NOMO-1 treated with dmso at 0.1 percent for 144 hours (cell line): ENCODE measurements around the gene ADRM1.

Experiments
- DNase-seq: peaks from one replicate; lab custom pipeline; 2025; ENCODE audit not compliant: unreplicated experiment; lab: John Stamatoyannopoulos, UW

ADRM1 gene

DNA sequence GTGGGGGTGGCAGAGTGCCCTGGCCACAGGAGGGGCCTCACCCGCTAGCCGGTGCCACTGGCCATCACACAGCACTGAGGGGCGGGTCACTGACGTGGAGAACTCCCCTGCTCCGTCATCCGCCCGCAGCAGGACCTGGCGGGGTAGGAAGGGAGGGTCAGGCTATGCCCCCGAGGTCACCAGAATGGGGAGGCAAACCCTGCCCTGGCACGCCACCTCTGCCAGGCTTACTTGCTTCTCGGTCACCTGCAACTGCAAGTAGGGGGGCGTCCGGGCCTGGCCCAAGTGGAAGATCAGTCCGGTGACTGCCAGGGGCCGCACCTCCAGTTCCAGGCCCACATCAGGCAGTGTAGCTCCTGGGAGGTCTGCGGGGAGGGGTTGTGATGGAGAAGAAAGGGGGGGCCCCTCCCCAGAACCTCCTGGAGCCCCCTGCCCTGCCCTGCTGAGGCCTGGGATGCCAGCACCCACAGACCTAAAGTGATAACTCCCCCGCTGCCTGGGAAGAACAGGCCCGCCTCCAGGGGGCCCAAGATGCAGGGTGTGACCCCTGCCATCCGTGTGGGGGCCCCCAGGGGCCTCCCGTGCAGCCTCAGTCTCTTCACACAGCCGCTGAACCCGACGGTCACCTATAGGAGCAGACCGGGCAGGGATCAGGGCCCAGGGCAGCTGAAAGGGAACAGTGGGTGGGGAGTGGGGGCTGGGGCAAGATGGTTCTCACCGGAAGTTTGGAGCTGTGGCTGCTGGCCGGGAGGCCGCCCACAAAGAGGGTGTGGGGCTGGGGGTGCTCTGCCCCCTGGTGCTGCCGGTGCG is 7.4 kb downstream of the ADRM1 start:
- no peak for DNase-seq

DNA sequence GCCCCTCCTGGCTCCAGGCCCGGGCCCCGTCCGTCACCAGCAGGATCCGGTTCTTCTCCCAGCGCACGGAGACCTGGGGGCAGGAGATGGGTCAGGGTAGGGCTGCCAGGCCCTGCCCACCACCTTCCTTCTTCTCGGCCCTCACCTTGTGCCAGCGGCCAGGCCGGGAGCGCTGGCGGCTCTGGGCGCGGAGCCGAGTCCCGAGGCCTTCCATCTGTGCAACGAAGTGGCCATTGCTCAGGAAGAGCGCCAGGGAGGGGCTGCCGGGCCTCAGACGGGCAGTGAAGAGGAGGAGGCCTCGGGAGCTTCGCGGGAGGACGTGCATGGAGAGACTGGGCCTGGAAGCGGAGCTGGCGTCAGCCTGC is 7.9 kb downstream of the ADRM1 start:
- no peak for DNase-seq

DNA sequence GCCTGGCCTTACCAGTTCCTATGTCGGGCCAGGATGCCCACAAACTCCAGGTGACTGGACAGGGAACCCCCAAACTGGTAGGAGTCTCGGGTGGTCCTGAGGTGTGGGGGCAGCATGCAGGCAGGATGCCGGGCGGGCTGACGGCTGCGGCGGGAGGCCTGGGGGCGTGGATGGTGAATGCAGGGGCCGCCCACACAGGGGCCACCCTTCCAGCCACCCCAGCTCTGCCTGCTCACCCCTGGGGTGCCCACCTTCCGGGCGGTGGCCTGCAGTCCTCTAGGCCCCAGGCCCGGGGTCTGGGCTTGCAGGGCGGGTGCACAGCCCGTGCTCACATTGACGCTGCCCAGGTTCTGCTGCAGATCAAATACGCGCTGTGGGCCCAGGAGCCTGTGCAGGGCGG is 8.4 kb downstream of the ADRM1 start:
- no peak for DNase-seq

DNA sequence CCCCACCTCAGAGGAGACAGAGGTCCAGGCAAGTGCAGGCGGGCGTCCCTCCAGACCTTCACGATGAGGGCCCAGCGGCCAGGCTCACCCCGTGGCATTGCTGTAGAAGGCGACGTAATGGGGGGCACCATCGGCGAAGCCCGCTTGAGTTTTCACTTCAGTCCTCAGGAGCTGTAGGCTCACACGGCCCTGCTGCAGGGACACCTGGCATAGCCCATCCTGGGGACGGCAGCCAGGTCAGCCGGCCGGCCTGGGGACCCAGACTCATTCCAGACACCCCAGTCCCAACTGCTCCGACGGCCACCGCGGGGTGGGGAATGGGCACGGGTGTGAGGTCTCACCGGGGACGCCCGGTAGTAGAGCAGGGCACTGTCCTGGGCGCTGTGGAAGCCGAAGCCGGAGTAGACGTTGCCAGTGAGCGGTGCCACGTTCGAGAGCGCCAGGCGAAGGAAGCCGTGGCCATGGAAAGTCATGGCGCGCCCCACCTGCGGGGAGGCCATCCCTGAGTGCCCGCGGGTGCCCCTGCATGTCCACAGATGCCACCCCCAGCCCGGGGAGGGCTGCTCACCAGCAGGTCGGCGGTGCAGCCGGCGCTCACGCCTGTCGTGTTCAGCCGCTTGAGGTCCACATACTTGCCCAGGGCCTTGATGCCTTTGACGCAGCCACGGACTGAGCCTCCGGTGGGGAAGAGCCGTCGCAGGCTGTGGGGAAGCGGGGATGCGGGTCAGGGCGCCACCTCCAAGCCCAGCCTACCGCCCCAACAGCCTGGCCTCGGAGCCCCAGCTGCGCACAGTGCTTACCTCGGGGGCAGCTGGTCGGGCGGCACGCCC is 9.2 kb downstream of the ADRM1 start:
- no peak for DNase-seq

DNA sequence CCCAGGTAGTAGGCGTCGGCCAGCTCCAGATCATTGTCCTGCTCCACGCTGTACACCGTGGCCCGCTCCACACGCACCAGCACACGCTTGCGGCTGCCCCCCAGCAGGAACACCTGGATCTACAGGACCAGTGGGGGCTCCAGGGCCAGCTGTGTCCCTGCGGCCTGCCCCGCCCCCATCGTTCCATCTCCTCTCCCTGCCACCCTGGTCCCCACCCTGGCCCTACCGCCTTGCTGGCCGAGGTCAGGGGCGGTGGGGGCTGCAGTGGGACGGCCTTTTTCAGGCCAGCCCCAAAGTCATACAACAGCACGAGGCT is 9.8 kb downstream of the ADRM1 start:
- DNase-seq = no peak

DNA sequence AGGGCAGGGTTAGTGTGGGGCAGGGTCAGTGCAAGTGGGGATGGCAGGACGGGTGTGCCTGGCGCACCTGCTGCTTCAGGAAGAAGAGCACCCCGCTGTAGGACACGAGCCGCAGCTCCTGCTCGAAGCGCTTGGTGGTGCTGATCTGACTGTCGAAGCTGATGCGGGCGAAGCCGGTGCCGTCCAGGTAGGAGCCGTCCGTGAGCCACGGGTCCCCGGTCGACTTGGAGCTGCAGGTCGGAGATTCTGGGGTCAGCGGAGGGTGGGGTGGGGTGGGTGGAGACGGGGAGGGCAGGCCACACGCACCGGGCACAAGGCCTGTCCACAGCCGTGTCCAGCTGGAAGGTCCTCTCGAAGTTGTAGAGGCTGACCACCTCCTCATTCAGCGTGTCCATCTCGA is 10.2 kb downstream of the ADRM1 start:
- no peak for DNase-seq

DNA sequence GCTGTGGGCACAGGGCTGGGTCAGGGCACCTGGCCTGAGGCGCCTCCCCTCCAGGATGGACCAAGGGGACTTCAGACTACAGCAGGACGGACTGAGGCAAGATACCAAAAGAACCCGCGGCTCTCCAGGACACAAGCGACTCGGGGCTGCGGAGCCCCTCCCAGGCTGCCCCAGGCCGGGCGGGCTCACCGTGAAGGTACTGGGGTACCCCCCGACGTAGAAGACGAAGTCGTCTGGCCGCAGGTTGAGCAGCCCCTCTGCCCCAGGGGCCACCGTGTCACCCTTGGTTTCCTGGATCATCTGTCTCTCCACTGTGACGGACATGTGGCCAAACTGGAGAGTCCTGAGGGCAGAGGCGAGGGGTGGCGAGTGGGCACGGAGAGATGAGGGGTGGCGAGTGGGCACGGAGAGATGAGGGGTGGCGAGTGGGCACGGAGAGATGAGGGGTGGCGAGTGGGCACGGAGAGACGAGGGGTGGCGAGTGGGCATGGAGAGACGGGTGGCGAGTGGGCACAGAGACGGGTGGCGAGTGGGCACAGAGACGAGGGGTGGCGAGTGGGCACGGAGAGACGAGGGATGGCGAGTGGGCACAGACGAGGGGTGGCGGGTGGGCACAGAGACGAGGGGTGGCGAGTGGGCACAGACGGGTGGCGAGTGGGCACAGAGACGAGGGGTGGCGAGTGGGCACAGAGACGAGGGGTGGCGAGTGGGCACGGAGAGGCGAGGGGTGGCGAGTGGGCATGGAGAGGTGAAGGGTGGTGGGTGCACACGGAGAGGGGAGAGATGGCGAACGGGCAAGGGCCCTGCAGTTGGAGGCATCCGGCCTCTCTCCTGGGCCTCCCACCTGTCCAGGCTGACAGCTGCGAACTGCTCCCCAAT is 10.9 kb downstream of the ADRM1 start:
- no peak for DNase-seq

DNA sequence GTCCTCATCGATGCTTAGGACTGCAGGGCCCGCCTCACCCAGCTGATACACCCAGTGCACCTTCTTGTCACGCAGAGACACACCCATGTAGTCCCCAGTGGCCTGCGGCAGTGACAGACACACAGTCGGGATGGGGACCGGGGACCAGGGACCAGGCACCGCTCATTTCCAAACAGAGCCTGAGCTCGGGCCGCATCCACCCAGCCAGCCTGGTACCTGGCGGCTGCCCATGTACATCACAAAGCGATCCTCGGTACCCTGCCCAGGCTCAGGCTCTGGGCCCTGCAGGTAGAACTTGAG is 11.5 kb downstream of the ADRM1 start:
- no peak for DNase-seq

DNA sequence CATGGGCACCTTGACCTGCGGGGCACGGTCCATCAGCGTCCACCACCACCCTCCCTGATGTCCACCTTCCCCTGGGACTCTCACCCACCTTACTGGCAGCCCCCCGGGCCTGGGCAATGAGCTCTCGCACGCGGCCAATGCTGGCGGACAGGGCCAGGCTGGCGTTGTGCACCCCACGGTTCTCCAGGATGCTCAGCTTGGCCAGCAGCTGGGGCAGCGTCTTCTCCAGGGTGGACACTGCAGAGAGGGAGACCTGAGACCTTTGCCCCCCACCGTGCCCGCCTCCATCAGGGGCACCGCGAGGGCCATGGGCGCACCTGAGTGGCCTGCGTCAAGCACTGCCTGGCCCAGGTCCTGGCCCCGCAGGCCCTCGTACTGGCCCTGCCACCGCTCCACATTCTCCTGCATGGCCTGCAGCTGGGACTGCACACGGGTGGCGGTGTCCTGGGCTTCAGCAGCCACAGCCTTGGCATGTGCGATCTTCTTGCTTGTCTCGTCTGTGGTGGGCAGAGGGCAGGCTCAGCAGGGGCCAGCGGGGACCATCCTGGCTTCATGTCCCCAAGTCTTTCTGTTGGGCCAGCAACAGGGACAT is 12.0 kb downstream of the ADRM1 start:
- DNase-seq = no peak

DNA sequence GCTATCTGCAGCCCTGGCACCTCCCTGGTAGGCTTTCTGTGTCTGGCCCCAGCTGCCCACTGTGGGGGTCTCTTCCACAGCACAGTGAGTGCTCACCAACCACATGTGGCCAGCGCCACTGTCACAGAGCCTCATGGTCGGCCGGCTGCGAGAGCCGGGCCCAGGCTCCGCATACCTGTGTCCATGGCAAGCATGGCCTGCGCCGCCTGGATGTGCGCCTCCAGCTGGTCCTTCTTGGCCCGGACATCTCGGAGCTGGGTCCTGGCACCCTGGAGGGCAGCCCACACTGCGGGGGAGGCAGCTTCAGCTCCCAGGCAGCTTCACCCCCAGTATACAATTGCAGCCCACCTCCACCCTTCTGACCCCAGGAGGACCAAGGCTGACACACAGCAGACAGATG is 13.0 kb downstream of the ADRM1 start:
- DNase-seq = no peak

DNA sequence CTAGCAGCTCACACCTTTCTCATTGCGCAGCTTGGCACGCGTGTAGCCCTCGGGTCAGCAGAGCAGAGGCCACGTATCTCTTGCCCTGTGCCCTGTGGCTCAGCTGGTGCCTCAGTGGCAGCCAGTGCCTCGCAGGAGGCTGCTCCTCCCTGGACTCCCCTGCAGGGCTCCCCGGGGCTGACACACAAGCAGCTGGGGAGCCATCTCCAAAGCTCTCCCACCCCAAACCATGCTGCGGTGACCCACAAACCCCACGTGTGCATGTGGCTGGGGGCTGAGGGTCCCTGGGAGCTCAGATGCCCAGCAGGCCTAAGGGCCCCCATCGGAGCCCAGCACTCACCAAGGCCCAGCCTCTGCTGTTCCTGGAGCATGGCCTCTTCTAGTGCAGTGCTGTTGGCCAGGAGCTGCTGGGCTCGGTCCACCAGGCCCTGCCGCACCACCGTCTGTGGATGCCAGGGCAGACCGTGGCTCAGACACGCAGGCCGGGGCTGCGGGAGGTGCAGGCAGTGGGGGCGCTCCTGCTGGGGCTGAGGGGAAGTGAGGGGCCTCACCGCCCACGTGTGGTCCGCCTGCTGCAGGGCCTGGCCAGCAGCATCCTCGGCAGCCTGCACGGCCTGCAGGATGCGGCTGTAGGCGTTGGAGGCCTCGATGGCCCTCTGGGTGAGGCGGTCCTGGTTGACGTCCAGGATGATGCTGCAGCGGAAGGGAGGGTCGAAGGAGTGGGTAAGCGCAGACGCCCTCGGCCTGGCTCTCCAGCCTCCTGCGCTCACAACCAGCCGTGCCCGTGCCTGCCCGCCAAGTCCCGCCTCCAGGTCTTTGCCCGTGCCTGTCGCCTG is 13.8 kb downstream of the ADRM1 start:
- DNase-seq = no peak

DNA sequence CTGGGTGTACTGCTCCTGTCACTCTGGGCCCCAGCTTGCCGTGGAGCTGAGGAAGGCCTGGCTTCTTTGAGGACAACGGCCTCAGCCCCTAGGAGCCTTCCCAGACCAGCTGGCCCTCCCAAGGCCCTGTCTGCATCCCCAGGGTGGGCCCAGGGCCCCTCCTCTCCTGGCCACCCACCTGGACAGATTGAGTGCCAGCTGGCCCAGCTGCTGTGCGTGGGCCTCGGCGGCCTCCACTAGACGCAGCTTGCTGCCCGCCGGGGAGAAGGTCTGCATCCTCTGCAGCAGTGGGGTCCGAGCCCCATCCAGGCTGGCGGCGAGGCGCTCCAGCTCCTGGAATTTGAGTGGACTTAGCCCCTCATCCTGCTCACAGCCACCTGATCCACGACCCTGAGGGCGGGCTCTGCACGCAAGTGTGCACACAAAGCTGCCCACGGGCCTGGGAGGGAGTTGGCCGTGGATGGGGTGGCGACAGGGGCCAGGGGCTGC is 14.4 kb downstream of the ADRM1 start:
- no peak for DNase-seq

DNA sequence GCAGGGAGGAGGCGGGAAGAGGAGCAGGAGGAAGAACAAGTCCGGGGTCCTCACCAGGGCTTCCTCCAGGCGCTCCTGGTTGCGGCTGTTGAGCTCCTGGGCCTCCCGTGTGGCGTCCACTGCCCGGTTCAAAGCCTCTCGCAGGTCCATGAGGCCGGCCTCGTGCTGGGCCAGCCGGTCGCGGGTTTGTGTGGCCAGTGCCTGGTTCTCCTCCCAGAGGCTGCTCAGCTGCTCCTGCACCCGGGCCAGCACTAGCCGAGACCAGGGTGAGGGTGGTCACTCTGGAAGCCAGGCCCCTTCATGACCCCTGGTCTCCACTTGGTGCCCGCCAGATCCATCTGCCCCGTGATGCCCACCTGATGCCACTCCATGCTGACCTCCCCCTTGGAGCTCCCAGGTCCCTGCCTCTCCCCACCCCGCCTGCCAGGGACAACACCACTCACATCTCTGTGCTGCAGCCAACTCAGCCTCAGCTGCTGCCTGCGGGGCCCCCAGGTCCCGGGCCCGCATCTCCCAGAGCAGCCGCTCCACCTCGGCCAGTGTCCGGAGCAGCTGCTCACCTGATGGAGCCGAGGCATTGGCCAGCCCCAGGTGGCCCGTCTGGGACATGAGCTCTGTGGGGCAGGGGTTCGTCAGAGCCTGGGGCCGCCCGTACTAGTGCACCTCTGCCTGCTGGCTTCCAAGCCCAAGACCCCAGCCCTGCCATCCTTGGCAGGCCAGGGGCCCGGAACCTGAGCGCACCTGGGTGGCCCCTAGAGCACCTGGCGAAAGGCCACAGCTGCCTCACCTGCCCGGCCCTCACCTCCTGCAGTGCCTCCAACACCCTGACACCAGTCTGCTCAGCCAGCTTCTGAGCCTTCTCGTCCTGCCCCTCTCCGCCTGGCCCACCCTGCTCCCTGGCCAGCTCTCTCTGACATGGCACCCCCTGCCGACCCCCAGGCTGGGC is 15.9 kb downstream of the ADRM1 start:
- DNase-seq = no peak

DNA sequence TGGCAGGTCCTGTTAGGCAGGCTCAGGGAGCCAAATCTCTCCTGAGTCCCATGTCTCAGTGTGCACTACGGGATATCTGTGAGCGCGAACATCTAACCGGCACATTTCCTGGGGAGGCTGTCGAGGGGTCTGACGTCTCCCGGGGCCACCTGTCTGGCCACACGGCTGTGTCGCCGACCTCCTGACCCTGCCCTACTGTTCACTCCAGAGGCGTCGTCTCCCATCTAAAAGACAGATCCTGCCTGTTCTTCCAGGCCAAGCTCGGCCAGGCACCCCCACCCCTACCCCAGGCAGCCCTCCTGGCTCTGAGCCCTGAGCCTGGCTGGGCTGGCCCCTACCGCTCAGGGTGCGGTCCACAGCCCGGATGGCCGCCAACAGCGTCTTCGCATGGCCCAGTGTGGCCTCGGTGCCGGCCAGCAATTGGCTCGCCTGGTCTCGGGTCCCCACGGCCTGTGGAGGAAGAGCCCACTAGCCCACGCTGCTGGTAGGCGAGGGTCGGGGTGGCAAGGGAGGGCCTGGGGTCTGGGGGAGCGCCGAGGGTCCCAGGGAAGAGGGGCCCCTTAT is 16.6 kb downstream of the ADRM1 start:
- DNase-seq = no peak

DNA sequence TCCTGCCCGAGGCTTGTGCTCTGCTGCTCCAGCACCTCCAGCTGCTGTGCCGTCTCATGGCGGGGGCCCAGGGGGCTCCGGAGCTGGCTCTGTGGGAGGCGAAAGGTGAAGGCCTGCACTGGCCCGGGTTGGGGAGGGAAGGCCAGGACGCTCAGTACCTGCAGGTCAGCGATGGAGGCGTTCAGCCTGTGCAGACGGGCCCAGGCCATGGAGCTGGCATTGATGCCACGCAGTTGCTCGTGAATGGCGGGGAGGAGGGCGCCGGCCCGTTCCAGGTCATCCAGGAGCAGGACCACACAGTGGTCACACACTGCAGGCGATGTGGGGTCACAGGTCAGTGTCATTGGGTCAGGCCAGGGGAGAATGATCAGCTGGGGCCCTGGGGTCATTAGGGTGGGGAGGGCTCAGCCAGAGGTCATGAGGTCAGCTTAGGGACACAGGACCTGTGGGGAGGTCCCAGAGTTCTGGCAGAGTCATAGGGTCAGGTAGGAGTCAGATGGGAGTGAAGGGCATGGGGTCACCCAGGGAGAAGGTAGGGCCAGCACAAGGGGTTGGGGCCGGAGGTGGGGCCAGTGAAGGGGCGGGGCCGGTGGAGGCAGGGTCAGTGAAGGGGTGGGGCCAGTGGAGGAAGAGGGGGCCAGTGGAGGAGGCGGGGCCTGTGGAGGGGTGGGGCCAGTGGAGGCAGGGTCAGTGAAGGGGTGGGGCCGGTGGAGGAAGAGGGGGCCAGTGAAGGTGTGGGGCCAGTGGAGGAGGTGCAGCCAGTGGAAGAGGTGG is 18.0 kb downstream of the ADRM1 start:
- no peak for DNase-seq

DNA sequence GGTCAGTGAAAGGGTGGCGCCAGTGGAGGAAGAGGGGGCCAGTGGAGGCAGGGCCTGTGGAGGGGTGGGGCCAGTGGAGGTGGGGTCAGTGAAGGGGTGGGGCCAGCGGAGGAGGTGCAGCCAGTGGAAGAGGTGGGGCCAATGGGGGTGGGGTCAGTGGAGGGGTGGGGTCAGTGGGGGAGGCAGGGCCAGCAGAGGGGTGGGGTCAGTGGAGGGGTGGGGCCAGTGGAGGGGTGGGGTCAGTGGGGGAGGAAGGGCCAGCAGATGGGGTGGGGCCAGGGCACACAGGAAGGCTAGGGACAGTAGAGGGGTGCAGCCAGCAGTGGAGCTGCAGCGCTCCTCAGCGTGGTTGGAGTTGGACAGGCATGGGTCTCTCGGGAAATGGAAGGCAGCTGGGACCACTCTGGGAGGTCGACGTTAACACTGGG is 18.7 kb downstream of the ADRM1 start:
- no peak for DNase-seq

DNA sequence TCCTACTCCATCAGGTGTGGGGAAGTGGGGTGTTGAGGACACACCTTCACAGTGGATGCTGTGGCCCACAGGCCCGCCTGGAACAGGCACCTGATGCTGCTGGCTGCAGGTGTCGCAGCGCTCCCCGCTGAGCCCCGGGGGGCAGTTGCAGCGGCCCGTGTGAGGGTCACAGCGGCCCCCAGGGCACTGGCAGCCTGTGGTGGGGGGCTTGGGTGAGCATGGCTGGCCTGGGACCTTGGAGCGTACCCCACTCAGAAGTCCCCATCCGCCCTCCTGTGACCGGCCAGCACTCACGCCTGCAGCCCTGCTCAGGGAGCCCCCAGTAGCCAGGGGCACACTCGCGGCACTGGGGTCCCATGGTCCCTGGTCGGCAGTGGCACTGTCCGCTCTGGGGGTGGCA is 19.2 kb downstream of the ADRM1 start:
- DNase-seq = no peak

DNA sequence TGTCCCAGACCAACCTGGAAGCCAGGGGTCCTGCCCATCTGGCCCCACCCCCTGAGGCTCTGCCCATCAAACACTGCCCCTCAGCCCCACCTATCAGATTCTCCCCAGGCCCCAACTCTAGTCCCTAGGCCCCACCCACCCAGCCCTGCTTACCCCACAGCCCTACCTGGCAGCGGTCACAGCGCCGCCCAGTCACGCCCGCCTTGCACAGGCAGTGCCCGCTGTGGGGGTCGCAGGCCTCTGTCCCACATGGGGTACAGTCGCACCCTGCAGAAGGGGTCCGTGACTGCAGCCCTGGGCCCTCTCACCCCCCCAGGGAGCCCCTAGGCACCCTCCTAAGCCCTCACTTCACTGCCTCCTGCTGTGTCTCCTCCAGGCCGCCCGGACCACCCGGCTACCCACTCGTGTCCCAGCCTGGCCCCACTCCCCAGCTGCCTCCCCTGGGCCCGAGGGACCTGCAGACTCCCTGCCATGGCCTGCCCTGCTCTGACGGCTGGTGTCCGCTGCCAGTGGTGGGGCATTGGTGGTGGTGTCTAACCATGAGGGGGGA is 19.8 kb downstream of the ADRM1 start:
- no peak for DNase-seq
